Transverse colon (tissue), 3 donors: ENCODE measurements around the gene KLHL29.

ENCODE experiments used
- CTCF ChIP-seq, 5 experiments: fragments of 200-600 bp in 3 of 5; fragments of 450-650 bp in 2 of 5; sonication (generic) in 3 of 5; IDR thresholded peaks; 1 replicate in 2 of 5; 2 replicates in 3 of 5; pipeline ENCODE4 v1.5.1; 2016 to 2017; ENCODE audit warnings: antibody characterized with exemption in 5 of 5, inconsistent platforms in 3 of 5, mild to moderate bottlenecking in 2 of 5, moderate library complexity in 1 of 5
- POLR2A ChIP-seq: fragments of 450-650 bp; IDR thresholded peaks from one replicate; pipeline ENCODE4 v1.6.1; 2016; ENCODE audit warnings: antibody characterized with exemption, mild to moderate bottlenecking, moderate library complexity

GRCh38 chr2:23497063-23497462 lies 112.1 kb downstream of the KLHL29 start:
- no peak for TF ChIP-seq CTCF (IDR thresholded peaks at IDR 0.05)
- no peak for TF ChIP-seq POLR2A
